ENCODE measurements around the gene LMOD3. TPM values are rescaled to one million over a fixed set of nuclear protein-coding genes. Genes with fewer than 3 reads are reported as not detected.
A peak's percentile ranks its signal among the peaks of the same experiment; 100 is the strongest.

The LMOD3 gene
- total RNA-seq, 2 experiments from 2014 or later, result not detected

DNA sequence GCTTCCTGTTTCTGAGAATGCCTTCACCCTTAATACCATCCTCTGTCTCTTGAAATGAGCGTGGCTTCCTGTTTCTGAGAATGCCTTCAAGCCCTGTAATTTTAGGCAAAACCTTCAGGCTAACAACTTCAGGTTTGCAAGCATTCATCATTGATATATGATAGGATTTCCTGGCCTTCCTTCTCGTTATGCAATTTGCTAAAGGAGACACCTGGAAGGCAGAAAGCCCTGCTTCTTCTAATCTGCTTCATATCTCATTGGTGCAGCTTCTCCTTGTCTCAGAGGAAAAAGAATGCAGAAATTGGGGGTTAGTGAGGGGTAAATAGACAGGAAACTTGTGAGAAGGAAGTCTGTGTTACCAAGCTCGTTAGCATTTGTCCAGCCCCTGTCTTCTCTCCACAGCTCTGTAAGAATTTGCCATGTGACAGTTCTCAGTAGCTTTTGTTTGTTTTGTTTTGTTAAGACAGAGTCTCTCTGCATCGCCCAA, 30.3 kb downstream of the LMOD3 start:
- H3K4me1 Mint-ChIP-seq, result peaks cover 85% of the 10 kb centered on the region
- ATAC-seq (peak; percentile 70), DNase-seq (peak; percentile 33)
- H3K36me3 Mint-ChIP-seq (ENCODE audit: low read depth), result peaks cover 54% of the 10 kb centered on the region
- H3K9me3 Mint-ChIP-seq (ENCODE audit: low read depth), result no peaks in the 10 kb centered on the region
- no peaks in the 10 kb centered on the region for H3K27me3 Mint-ChIP-seq
- ChIA-PET CTCF (interaction anchor here (0.5 to 6.7 kb wide), 5 partner anchors 11 to 880 kb away, joined by 3 to 24 read pairs (median 4); partner anchors contain the start of gene TMF1), POLR2A (interaction anchor here (0.8 to 1.5 kb wide), 3 partner anchors 9 to 214 kb away, joined by 3 to 5 read pairs (median 3); no protein-coding TSS in a partner anchor)
- H3K27ac Mint-ChIP-seq, result peak overlapping the region; percentile 98
- intact Hi-C loops (cut with DNase I, micrococcal nuclease), result loop anchor here in 1 of 2 experiments (1.0 kb wide), 1 partner anchor 8 kb away; the partner anchor contains the start of gene ARL6IP5
- H3K4me3 Mint-ChIP-seq, result peak overlapping the region; percentile 56

- Mint-ChIP-seq H3K36me3 (ENCODE audit: low read depth) (peaks cover 53% of the 10 kb centered on the region), H3K27me3 (no peaks in the 10 kb centered on the region), H3K4me1 (peaks cover 80% of the 10 kb centered on the region), H3K4me3 (peak overlapping the region; percentile 56), H3K9me3 (ENCODE audit: low read depth) (no peaks in the 10 kb centered on the region), H3K27ac (peak overlapping the region; percentile 98)
- POLR2A ChIA-PET, result interaction anchor here (0.8 to 1.5 kb wide), 3 partner anchors 9 to 215 kb away, joined by 3 to 5 read pairs (median 3); no protein-coding TSS in a partner anchor
- intact Hi-C loops (cut with DNase I, micrococcal nuclease), result loop anchor here in 1 of 2 experiments (1.0 to 2.0 kb wide), 2 partner anchors 7 to 113 kb away; partner anchors contain the start of gene ARL6IP5
- no peak for ATAC-seq
- DNase-seq, result no peak
- CTCF ChIA-PET, result interaction anchor here (0.7 to 6.7 kb wide), 6 partner anchors 10 to 215 kb away, joined by 3 to 24 read pairs (median 4); partner anchors contain the start of gene TMF1
These were observed 30.9 kb downstream of the LMOD3 start for GRCh38 chr3:69091389-69092029.

GRCh38 chr3:69090021-69090420, 32.4 kb downstream of the LMOD3 start:
- Mint-ChIP-seq H3K27me3 (no peaks in the 10 kb centered on the region), H3K27ac (peak overlapping the region; percentile 89), H3K9me3 (ENCODE audit: low read depth) (no peaks in the 10 kb centered on the region), H3K4me3 (peak overlapping the region; percentile 54), H3K36me3 (ENCODE audit: low read depth) (peaks cover 51% of the 10 kb centered on the region), H3K4me1 (peaks cover 66% of the 10 kb centered on the region)
- ATAC-seq (peak; percentile 1), DNase-seq (no peak)
- ChIA-PET CTCF (interaction anchor here (1.5 to 6.7 kb wide), 3 partner anchors 31 to 216 kb away, joined by 4 to 24 read pairs (median 5); partner anchors contain the start of gene TMF1), POLR2A (interaction anchor here (0.6 kb wide), 1 partner anchor 16 kb away, joined by 3 read pairs; no protein-coding TSS in a partner anchor)
- intact Hi-C loops (cut with DNase I, micrococcal nuclease), result loop anchor here in 1 of 2 experiments (2.0 kb wide), 1 partner anchor 115 kb away; no protein-coding TSS in a partner anchor

DNA sequence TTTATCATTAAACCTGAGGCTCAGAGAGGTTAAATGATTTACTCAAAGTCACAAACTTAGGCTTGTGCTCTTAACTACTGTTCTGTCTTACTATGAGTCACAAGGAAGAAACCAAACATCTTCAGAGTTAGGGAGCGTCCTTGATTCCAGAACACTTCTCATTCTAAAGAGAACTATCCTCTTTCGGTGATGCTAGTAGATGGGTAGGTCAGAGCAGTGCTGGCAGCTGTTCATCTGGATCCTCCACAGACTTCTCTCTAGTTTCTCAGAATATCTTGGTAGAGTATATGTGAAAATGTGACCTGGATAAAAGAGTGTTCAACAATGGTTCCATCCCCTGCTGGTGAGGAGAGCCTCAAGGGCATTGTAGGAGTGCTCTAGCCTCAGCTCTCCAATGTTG, 34.3 kb downstream of the LMOD3 start:
- Mint-ChIP-seq H3K4me3 (peak overlapping the region; percentile 65), H3K9me3 (ENCODE audit: low read depth) (no peaks in the 10 kb centered on the region), H3K36me3 (ENCODE audit: low read depth) (peaks cover 41% of the 10 kb centered on the region), H3K27ac (peak overlapping the region; percentile 89), H3K4me1 (peaks cover 64% of the 10 kb centered on the region), H3K27me3 (no peaks in the 10 kb centered on the region)
- DNase-seq (peak; percentile 34), ATAC-seq (peak; percentile 13)
- ChIA-PET CTCF (interaction anchor here (0.6 to 6.7 kb wide), 6 partner anchors 10 to 44 kb away, joined by 3 to 24 read pairs (median 4); partner anchors contain the start of gene TMF1), POLR2A (no interaction called here)
- intact Hi-C loops (cut with DNase I, micrococcal nuclease), result loop anchor here (10.0 kb wide), 2 partner anchors 1433 to 1977 kb away; partner anchors contain the start of gene SUCLG2 (in 1 of the 2)

- H3K4me3 Mint-ChIP-seq, result peak overlapping the region; percentile 90
- H3K4me1 Mint-ChIP-seq, result peaks cover 64% of the 10 kb centered on the region
- no peaks in the 10 kb centered on the region for H3K27me3 Mint-ChIP-seq
- POLR2A ChIA-PET, result interaction anchor here (0.9 kb wide), 1 partner anchor 18 kb away, joined by 4 read pairs; no protein-coding TSS in a partner anchor
- intact Hi-C loops (cut with DNase I, micrococcal nuclease), result loop anchor here (10.0 kb wide), 2 partner anchors 1432 to 1978 kb away; partner anchors contain the start of gene SUCLG2 (in 1 of the 2)
- no peaks in the 10 kb centered on the region for H3K9me3 Mint-ChIP-seq (ENCODE audit: low read depth)
- CTCF ChIA-PET, result interaction anchor here (0.6 to 6.7 kb wide), 8 partner anchors 9 to 218 kb away, joined by 3 to 24 read pairs (median 5); partner anchors contain the start of gene TMF1
- H3K27ac Mint-ChIP-seq, result peak overlapping the region; percentile 89
- ATAC-seq (no peak), DNase-seq (no peak)
- H3K36me3 Mint-ChIP-seq (ENCODE audit: low read depth), result peaks cover 37% of the 10 kb centered on the region
These were observed 35.2 kb downstream of the LMOD3 start for GRCh38 chr3:69087030-69087791.

DNA sequence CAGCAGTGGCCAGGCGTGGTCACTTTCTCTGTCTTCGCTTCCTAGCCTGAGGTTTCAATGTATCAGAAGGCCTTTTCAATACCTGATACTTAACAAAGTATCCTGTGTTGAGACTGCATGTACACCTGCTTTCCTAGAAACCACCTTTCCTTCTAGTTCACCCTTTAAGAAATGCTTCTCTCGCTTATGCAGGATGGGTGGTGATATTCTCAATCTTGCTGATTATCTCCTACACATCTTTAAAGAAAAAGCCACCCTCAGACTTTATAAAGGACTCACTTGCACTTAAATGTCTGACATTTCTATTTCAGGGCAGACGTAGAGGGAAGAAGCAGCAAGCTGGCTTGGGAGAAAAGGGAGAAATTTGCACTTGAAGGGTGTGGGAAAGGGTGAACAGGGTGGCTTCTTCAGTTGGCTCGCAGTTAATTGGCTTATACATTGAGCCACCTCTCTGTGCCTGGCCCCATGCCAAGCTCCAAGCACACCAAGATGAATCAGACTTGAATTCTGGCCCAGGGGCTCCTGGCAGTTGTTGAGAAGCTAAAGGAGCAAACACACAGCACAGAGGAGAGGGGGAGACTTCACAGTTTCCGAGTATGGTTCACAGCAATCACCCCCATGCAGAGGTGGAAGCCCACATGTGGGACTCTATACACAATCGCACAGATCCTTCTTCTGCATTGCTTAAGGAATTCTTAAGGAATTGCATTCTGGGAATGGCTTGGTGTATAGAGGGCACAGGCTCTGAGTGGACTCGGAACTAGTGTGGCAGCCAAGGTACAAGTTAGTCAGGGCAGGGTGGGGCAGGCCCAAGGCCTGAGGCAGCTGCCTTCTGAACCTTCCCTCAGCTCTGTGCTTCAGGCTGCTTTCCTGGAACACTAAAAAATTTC, 36.3 kb downstream of the LMOD3 start:
- Mint-ChIP-seq H3K36me3 (ENCODE audit: low read depth) (peaks cover 31% of the 10 kb centered on the region), H3K27me3 (no peaks in the 10 kb centered on the region), H3K27ac (peak overlapping the region; percentile 97), H3K4me3 (peak overlapping the region; percentile 90), H3K9me3 (ENCODE audit: low read depth) (no peaks in the 10 kb centered on the region), H3K4me1 (peaks cover 65% of the 10 kb centered on the region)
- ChIA-PET CTCF (interaction anchor here (0.8 to 6.7 kb wide), 5 partner anchors 11 to 219 kb away, joined by 3 to 24 read pairs (median 5); partner anchors contain the start of gene TMF1), POLR2A (interaction anchor here (0.6 to 1.1 kb wide), 3 partner anchors 8 to 95 kb away, joined by 3 to 4 read pairs (median 3); no protein-coding TSS in a partner anchor)
- intact Hi-C loops (cut with DNase I, micrococcal nuclease), result loop anchor here (2.0 to 10.0 kb wide), 3 partner anchors 1431 to 1979 kb away; partner anchors contain the start of gene SUCLG2 (in 2 of the 2)
- DNase-seq (peak; percentile 93), ATAC-seq (peak; percentile 39)

GRCh38 chr3:69085168-69085832, 37.1 kb downstream of the LMOD3 start:
- POLR2A ChIA-PET, result interaction anchor here (1.0 to 1.1 kb wide), 3 partner anchors 9 to 33 kb away, joined by 3 to 7 read pairs (median 4); partner anchors contain the start of gene TMF1
- Mint-ChIP-seq H3K4me3 (peak overlapping the region; percentile 90), H3K4me1 (peaks cover 66% of the 10 kb centered on the region), H3K36me3 (ENCODE audit: low read depth) (peaks cover 24% of the 10 kb centered on the region), H3K9me3 (ENCODE audit: low read depth) (no peaks in the 10 kb centered on the region), H3K27ac (peak overlapping the region; percentile 97), H3K27me3 (no peaks in the 10 kb centered on the region)
- DNase-seq (peak; percentile 47), ATAC-seq (no peak)
- intact Hi-C loops (cut with DNase I, micrococcal nuclease), result loop anchor here (2.0 to 10.0 kb wide), 3 partner anchors 1430 to 1980 kb away; partner anchors contain the start of gene SUCLG2 (in 2 of the 2)
- CTCF ChIA-PET, result interaction anchor here (0.9 to 1.5 kb wide), 4 partner anchors 9 to 35 kb away, joined by 3 to 10 read pairs (median 5); no protein-coding TSS in a partner anchor

DNA sequence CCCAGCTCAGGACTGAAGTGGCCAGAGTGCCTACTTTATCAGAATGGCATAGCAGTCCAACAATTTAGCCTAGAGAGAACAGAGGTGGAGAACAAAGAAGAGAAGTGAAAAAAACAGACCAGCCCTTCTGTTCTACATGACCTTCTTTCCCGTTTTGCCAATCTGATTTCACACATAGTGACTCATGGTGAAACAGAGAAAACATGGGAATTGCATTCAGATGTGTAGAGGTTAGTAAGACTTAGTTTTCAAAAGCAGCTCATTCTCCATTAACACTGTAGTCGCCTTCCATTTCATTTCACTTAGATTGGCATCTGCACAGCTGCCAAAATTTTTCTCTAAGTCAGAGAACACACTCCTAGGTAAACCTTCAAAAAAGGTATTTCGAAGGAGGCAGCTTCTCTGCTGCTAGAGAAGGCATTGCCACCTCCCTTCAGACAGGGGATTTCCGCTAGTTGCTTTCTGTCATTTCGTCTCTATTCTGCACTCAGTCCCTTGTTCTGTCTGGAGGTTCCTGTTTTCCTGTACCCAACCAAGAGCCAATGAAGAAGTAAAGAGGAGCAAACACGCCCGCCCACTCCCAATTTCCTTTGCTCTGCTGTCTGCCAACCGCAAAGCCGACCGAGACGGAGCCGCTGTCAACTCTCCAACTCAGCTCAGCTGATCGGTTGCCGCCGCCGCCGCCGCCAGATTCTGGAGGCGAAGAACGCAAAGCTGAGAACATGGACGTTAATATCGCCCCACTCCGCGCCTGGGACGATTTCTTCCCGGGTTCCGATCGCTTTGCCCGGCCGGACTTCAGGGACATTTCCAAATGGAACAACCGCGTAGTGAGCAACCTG, 37.8 kb downstream of the LMOD3 start, which contains the start of gene ARL6IP5:
Gene ARL6IP5 (plus strand): TSS at position 612 of the 842 bp plus-strand sequence. CDS start 111 bp downstream, at position 723.
- H3K4me3 Mint-ChIP-seq, result peak within 1 kb of the TSS; percentile 90
- ATAC-seq (peak; percentile 48), DNase-seq (peak; percentile 97)
- POLR2A ChIA-PET, result interaction anchor here (1.0 to 1.1 kb wide), 3 partner anchors 9 to 32 kb away, joined by 4 to 7 read pairs (median 4); partner anchors contain the start of gene TMF1
- intact Hi-C loops (cut with DNase I, micrococcal nuclease), result loop anchor here (1.0 to 10.0 kb wide), 5 partner anchors 8 to 1980 kb away; partner anchors contain the start of genes SUCLG2 (in 2 of the 2) and TMF1 (in 2 of the 2)
- peak within 1 kb of the TSS; percentile 97 for H3K27ac Mint-ChIP-seq
- CTCF ChIA-PET, result interaction anchor here (0.9 to 1.6 kb wide), 4 partner anchors 9 to 36 kb away, joined by 3 to 10 read pairs (median 6); no protein-coding TSS in a partner anchor
- peaks cover 18% of the 10 kb centered on the region for H3K36me3 Mint-ChIP-seq (ENCODE audit: low read depth)
- peaks cover 59% of the 10 kb centered on the region for H3K4me1 Mint-ChIP-seq
- H3K27me3 Mint-ChIP-seq, result no peaks in the 10 kb centered on the region
- H3K9me3 Mint-ChIP-seq (ENCODE audit: low read depth), result no peaks in the 10 kb centered on the region
